Osteoblast (primary cell): Measurements from ENCODE around the gene RLBP1. TPM values are rescaled to one million over a fixed set of nuclear protein-coding genes. Genes with fewer than 3 reads are reported as not detected.
A peak's percentile ranks its signal among the peaks of the same experiment; 100 is the strongest.

Source experiments
- DNase-seq: peaks from one replicate; pipeline ENCODE4 v3.0.0; 2011; ENCODE audit warnings: low spot score, mixed read lengths; ENCODE audit not compliant: insufficient read length; ENCODE audit errors: missing footprints
- H2AFZ ChIP-seq: 2 replicates; pipeline ENCODE4 v1.6.0; 2011; ENCODE audit warnings: mild to moderate bottlenecking, low read length
- H3K27ac ChIP-seq: 2 replicates; pipeline ENCODE4 v1.5.1; 2011; ENCODE audit warnings: mild to moderate bottlenecking, low read depth, low read length, moderate library complexity
- H3K27me3 ChIP-seq: 2 replicates; pipeline ENCODE4 v1.6.0; 2012; ENCODE audit warnings: mild to moderate bottlenecking, control low read depth, inconsistent platforms, low read length, moderate library complexity; ENCODE audit not compliant: insufficient read depth
- H3K36me3 ChIP-seq: 2 replicates; pipeline ENCODE4 v1.5.1; 2011; ENCODE audit warnings: mild to moderate bottlenecking, low read length, control low read depth, moderate library complexity; ENCODE audit not compliant: insufficient read depth
- H3K4me1 ChIP-seq: 2 replicates; pipeline ENCODE4 v1.5.1; 2011; ENCODE audit warnings: mild to moderate bottlenecking, low read length, control low read depth, moderate library complexity; ENCODE audit not compliant: insufficient read depth
- H3K4me2 ChIP-seq: 2 replicates; pipeline ENCODE4 v1.6.0; 2011; ENCODE audit warnings: mild to moderate bottlenecking, low read length; ENCODE audit not compliant: insufficient read depth
- H3K4me3 ChIP-seq: fragments of 200-600 bp; sonication (generic); 3 replicates; pipeline ENCODE4 v1.5.1; 2012; ENCODE audit warnings: mild to moderate bottlenecking, low read length, inconsistent platforms; ENCODE audit not compliant: insufficient read depth
- H3K79me2 ChIP-seq: 2 replicates; pipeline ENCODE4 v1.6.0; 2012; ENCODE audit warnings: mild to moderate bottlenecking, low read length, control low read depth, inconsistent platforms; ENCODE audit not compliant: insufficient read depth
- H3K9me3 ChIP-seq: 2 replicates; pipeline ENCODE4 v1.5.1; 2011; ENCODE audit warnings: low read depth, low read length, control low read depth
- H4K20me1 ChIP-seq: 2 replicates; pipeline ENCODE4 v1.6.0; 2012; ENCODE audit warnings: mild to moderate bottlenecking, low read length, control low read depth; ENCODE audit not compliant: insufficient read depth
- CTCF ChIP-seq: IDR thresholded peaks from 2 replicates; pipeline ENCODE4 v1.5.1; 2011; ENCODE audit warnings: mild to moderate bottlenecking, low read depth, low read length, moderate library complexity; ENCODE audit errors: extremely low read depth
- total RNA-seq: library from RNA; depleted of rRNA; stranded (reverse); fragments of >200 nt; gene quantifications from 2 replicates; pipeline ENCODE4 v1.2.3, GENCODE V29; 2012

The RLBP1 gene
- total RNA-seq, 1 donor = under 0.01 TPM

GRCh38 chr15:89192766-89193165 lies 28.6 kb downstream of the RLBP1 start:
- H3K36me3 ChIP-seq = peaks cover 72% of the 10 kb centered on the region
- no peaks in the 10 kb centered on the region for H4K20me1 ChIP-seq
- no peak overlapping the region for H3K4me3 ChIP-seq
- H3K79me2 ChIP-seq = no peaks in the 10 kb centered on the region
- H3K27ac ChIP-seq = peak overlapping the region; percentile 70
- no peaks in the 10 kb centered on the region for H3K27me3 ChIP-seq
- H3K4me1 ChIP-seq = peaks cover 45% of the 10 kb centered on the region
- no peak for DNase-seq
- H2AFZ ChIP-seq = no peak overlapping the region
- no peaks in the 10 kb centered on the region for H3K9me3 ChIP-seq
- no peak for TF ChIP-seq CTCF
- no peak overlapping the region for H3K4me2 ChIP-seq

GRCh38 chr15:89192136-89192535 lies 29.2 kb downstream of the RLBP1 start:
- Histone ChIP-seq H3K4me1 (peaks cover 43% of the 10 kb centered on the region), H3K27ac (peak overlapping the region; percentile 70), H2AFZ (no peak overlapping the region), H3K4me2 (no peak overlapping the region), H3K4me3 (no peak overlapping the region), H3K79me2 (no peaks in the 10 kb centered on the region), H3K9me3 (no peaks in the 10 kb centered on the region), H3K27me3 (no peaks in the 10 kb centered on the region), H4K20me1 (no peaks in the 10 kb centered on the region), H3K36me3 (peaks cover 76% of the 10 kb centered on the region)
- no peak for TF ChIP-seq CTCF
- DNase-seq = no peak

GRCh38 chr15:89187986-89188514 lies 33.3 kb downstream of the RLBP1 start:
- Histone ChIP-seq H3K27me3 (no peaks in the 10 kb centered on the region), H3K4me2 (no peak overlapping the region), H2AFZ (no peak overlapping the region), H3K79me2 (no peaks in the 10 kb centered on the region), H3K4me3 (no peak overlapping the region), H4K20me1 (no peaks in the 10 kb centered on the region), H3K27ac (no peak overlapping the region), H3K9me3 (no peaks in the 10 kb centered on the region), H3K36me3 (peaks cover 65% of the 10 kb centered on the region), H3K4me1 (peaks cover 17% of the 10 kb centered on the region)
- no peak for TF ChIP-seq CTCF
- DNase-seq = no peak

- no peak for TF ChIP-seq CTCF
- Histone ChIP-seq H2AFZ (no peak overlapping the region), H3K36me3 (peaks cover 59% of the 10 kb centered on the region), H3K79me2 (no peaks in the 10 kb centered on the region), H4K20me1 (no peaks in the 10 kb centered on the region), H3K4me2 (no peak overlapping the region), H3K27ac (peak overlapping the region; percentile 27), H3K4me3 (no peak overlapping the region), H3K4me1 (peaks cover 13% of the 10 kb centered on the region), H3K9me3 (no peaks in the 10 kb centered on the region), H3K27me3 (no peaks in the 10 kb centered on the region)
- no peak for DNase-seq
These were observed 33.9 kb downstream of the RLBP1 start for GRCh38 chr15:89187301-89187985.
